Epithelial cell of proximal tubule (primary cell): ENCODE measurements around the gene EPHA8. TPM values are rescaled to one million over a fixed set of nuclear protein-coding genes. Genes with fewer than 3 reads are reported as not detected.

ENCODE experiments used
- DNase-seq: peaks from one replicate; pipeline ENCODE4 v3.0.0-alpha.2; 2011; ENCODE audit warnings: low read depth
- H3K4me3 ChIP-seq: 2 replicates; pipeline ENCODE4 v1.5.1; 2011; ENCODE audit warnings: low read depth, mild to moderate bottlenecking, low read length
- total RNA-seq: library from RNA; depleted of rRNA; stranded (reverse); fragments of >200 nt; gene quantifications from 2 replicates; pipeline ENCODE4 v1.2.3, GENCODE V29; 2015
- TF ChIP-seq, protein P1 (sequence below): conservative IDR thresholded peaks from 2 replicates; pipeline ENCODE4 v1.5.1; 2012; ENCODE audit warnings: low read depth, mild to moderate bottlenecking, low read length

The EPHA8 gene
- total RNA-seq, 1 donor from 2014 or later, result not detected

DNA sequence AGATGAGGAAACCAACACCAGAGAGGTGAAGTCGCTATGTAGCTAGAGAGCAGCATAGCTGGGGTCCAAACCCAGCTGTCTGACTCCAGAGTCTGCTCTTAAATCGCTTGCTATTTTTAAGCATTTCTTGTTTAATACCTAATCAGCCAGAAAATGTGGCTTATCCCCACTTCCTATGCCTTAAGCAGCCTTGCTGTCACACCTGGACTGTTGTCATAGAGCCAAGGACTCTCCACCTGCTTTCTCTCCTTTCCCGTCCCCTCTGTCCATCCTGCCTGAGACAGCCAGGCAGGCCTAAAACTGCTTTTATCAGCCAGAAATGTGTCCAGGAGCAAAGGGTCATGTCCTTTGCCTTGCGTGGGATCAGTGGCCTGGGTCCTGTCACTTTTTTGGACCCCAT, 28.3 kb upstream of the EPHA8 start:
- TF ChIP-seq, protein P1, sequence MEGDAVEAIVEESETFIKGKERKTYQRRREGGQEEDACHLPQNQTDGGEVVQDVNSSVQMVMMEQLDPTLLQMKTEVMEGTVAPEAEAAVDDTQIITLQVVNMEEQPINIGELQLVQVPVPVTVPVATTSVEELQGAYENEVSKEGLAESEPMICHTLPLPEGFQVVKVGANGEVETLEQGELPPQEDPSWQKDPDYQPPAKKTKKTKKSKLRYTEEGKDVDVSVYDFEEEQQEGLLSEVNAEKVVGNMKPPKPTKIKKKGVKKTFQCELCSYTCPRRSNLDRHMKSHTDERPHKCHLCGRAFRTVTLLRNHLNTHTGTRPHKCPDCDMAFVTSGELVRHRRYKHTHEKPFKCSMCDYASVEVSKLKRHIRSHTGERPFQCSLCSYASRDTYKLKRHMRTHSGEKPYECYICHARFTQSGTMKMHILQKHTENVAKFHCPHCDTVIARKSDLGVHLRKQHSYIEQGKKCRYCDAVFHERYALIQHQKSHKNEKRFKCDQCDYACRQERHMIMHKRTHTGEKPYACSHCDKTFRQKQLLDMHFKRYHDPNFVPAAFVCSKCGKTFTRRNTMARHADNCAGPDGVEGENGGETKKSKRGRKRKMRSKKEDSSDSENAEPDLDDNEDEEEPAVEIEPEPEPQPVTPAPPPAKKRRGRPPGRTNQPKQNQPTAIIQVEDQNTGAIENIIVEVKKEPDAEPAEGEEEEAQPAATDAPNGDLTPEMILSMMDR, result no peak
- no peak overlapping the region for H3K4me3 ChIP-seq
- DNase-seq, result no peak

DNA sequence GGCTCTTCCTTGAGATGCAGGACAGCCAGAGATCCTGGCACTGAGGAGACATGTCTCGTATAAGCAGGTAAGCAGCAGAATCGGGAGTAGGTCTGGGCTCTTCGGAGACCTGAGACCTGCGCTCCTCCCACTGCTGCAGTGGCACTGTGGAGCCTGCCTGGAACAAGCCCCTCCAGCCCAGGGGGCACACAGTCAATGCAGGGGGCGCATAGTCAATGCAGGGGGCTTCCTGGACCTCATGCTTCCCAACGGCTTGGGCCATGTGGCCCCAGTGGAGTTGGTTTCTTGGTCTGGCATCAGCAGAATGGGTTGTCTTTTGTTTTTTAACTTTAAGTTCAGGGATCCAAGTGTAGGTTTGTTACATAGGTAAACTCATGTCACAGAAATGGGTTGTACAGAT, 27.9 kb upstream of the EPHA8 start:
- DNase-seq, result no peak
- H3K4me3 ChIP-seq, result no peak overlapping the region
- TF ChIP-seq, protein P1, result no peak

DNA sequence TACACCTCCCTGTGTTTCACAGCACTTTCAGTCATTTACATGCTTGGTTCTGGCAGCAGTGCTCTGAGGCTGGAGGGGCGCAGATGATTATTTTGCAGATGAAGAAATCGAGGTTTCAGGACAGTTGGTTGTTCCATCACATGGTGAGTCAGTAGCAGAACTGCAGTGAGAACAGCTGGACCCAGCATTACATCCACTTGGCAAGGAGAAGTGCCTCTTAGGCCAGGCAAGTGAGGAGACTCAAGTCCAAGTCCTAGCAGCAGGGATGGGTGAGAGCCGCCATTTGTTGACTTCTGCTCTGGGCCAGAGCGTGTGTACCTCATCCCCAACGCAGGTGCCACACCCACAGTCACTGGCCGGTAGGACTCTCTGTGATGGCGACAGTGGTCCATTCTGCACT, 26.8 kb upstream of the EPHA8 start:
- no peak for DNase-seq
- TF ChIP-seq, protein P1, result no peak
- H3K4me3 ChIP-seq, result no peak overlapping the region

DNA sequence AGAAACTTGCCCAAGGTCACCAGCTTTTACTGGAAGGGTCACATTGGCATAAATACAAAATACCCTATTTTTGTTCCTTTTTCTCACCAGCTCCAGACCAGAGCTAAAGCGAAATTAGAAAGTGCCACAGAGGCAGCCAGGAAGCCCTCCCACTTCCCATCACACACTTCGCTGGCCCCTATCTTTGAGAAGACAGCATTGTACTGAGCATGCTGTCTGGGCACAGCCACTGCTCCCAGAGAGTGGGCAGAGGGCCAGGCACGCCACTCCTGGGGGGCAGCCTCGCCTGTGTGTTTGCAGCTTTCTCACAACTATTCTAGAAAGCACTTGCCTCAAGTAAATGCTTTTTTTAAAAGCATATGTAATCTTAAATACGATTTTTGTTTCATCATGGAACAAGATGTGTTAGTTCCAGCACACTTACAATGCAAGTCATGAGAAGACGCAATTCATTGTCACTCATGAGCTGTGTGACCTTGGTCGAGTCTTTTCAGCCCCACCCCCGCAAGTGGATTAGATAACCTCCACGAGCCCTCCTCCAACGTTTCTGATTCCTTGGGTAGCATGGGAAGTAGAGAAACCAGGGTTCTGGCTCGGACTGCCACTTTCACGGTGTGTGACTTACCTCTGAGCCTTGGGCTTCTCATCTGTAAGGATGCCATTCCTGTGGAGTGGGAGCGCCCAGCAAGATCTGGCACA, 25.7 kb upstream of the EPHA8 start:
- no peak for DNase-seq
- H3K4me3 ChIP-seq, result no peak overlapping the region

DNA sequence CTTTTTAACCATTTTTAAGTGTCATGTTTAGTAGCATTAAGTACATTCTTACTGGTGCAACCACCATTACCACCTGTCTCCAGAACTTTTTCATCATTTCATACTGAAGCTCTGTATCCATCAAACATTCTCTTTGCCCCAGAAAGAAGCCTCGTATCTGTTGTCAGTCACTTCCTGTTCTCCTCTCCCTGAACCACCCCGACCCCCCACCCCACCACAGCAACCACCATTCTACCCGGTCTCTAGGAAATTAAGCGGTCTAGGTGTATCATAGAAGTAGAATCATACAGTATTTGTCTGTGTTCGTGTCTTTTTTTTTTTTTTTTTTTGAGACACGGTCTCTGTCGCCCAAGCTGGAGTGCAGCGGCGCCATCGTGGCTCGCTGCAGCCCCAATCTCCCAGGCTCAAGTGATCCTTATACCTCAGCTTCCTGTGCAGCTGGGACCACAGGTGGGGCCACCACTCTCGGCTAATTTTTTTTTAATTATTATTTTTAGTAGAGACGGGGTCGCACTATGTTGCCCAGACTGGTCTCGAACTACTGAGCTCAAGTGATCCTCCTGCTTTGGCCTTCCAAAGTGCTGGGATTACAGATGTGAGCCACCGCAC, 23.7 kb upstream of the EPHA8 start:
- DNase-seq, result no peak
- TF ChIP-seq, protein P1, result no peak
- H3K4me3 ChIP-seq, result no peak overlapping the region

More for the DNA sequence above, 25.7 kb upstream of the EPHA8 start:
- TF ChIP-seq, protein P1, result no peak

DNA sequence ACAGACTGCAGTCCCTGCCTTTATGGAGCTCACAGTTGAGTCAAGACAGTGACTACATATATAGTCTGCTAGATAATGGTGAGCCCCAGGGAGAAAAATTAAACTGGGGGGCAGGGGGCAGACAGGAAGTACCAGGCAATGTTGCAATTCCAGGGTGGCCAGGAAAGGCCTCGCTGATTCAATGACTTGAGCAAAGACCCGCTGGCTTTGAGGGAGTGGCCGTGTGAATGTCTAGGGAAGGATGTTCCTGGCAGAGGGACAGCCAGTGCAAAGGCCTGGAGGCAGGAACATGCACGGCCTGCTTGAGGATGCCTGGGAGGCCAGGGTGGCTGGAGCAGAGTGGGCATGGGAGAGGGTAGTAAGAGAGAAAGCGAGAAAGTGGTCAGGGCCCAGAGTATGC, 23.0 kb upstream of the EPHA8 start:
- no peak overlapping the region for H3K4me3 ChIP-seq
- no peak for DNase-seq
- TF ChIP-seq, protein P1, result no peak

DNA sequence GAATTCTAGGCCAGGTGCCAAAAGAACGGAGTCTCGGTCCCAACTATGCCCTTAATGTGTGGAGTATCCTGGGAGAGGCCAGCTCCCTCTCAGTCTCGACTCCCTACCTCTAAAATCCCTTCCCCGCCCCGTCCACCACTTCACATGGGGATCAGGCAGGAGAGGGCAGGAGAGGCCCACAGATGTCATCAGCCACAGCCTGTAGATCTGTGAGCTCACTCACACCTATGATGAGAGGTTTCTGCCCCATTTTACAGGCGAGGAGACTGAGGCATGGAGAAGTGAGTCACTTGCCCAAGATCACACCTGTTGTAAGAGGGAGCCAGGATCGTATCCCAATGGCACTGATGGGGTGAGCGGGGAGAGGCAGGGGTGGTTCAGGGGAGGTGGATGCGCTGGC, 20.4 kb upstream of the EPHA8 start:
- no peak for DNase-seq
- H3K4me3 ChIP-seq, result no peak overlapping the region
- TF ChIP-seq, protein P1, result no peak
